Right atrium auricular region (tissue), 2 donors: ENCODE data around the gene ARMC6. TPM values are rescaled to one million over a fixed set of nuclear protein-coding genes. Genes with fewer than 3 reads are reported as not detected.
"Not testable (repeated sequence)": the region's sequence is repeated elsewhere in the genome, so short reads cannot be mapped to it uniquely, and the experiment has no call there.

ENCODE experiments used
- DNase-seq: peaks from one replicate; pipeline ENCODE4 v3.0.0-alpha.2; 2019; ENCODE audit warnings: low spot score
- H3K27ac ChIP-seq, 2 donors: fragments of 200-600 bp; sonication (generic); 1 replicate in 1 of 2; 2 replicates in 1 of 2; pipeline ENCODE4 v1.5.1; 2016 to 2019
- H3K27me3 ChIP-seq, 2 donors: fragments of 200-600 bp; sonication (generic); one replicate each; pipeline versions ENCODE4 v1.5.1 to v1.6.0; 2017 to 2019
- H3K36me3 ChIP-seq: fragments of 200-600 bp; sonication (generic); one replicate; pipeline ENCODE4 v1.5.1; 2016
- H3K4me1 ChIP-seq, 2 donors: fragments of 200-600 bp; sonication (generic); one replicate each; pipeline versions ENCODE4 v1.5.1 to v1.6.0; 2017 to 2019
- H3K4me3 ChIP-seq, 2 donors: fragments of 200-600 bp; sonication (generic); 1 replicate in 1 of 2; 2 replicates in 1 of 2; pipeline ENCODE4 v1.5.1; 2017 to 2019; ENCODE audit warnings: mild to moderate bottlenecking in 1 of 2, moderate library complexity in 1 of 2
- H3K9me3 ChIP-seq, 2 donors: fragments of 200-600 bp; sonication (generic); one replicate each; pipeline ENCODE4 v1.5.1; 2019
- CTCF ChIP-seq, 2 donors: fragments of 200-600 bp; sonication (generic); IDR thresholded peaks; one replicate each; pipeline ENCODE4 v1.5.1; 2019; ENCODE audit warnings: antibody characterized with exemption in 2 of 2
- total RNA-seq, 2 donors: library from RNA; depleted of rRNA; stranded (reverse); fragments of >200 nt; gene quantifications; one replicate each; pipeline ENCODE4 v1.1.0, GENCODE V29; 2016

The ARMC6 gene
- total RNA-seq, 2 donors from 2014 or later: 13.7 to 14.4 TPM

GRCh38 chr19:19004144-19004543 lies 29.3 kb upstream of the ARMC6 start:
- H3K4me3 ChIP-seq: no peak overlapping the region
- no peaks in the 10 kb centered on the region for H3K9me3 ChIP-seq
- no peak overlapping the region for H3K27ac ChIP-seq
- H3K4me1 ChIP-seq: peaks cover 0 to 7% of the 10 kb centered on the region in 2 donors
- no peak for TF ChIP-seq CTCF (IDR thresholded peaks at IDR 0.05)
- peaks cover 70% of the 10 kb centered on the region for H3K36me3 ChIP-seq
- DNase-seq: no peak
- no peaks in the 10 kb centered on the region for H3K27me3 ChIP-seq

- Histone ChIP-seq H3K4me3 (no peak overlapping the region), H3K36me3 (peaks cover 83% of the 10 kb centered on the region), H3K27me3 (no peaks in the 10 kb centered on the region), H3K4me1 (peaks cover 0 to 7% of the 10 kb centered on the region in 2 donors), H3K27ac (no peak overlapping the region), H3K9me3 (no peaks in the 10 kb centered on the region)
- no peak for DNase-seq
- no peak for TF ChIP-seq CTCF (IDR thresholded peaks at IDR 0.05)
Measured at GRCh38 chr19:19006213-19006612, 27.2 kb upstream of the ARMC6 start.

- Histone ChIP-seq H3K27ac (no peak overlapping the region), H3K9me3 (no peaks in the 10 kb centered on the region), H3K27me3 (no peaks in the 10 kb centered on the region), H3K4me1 (peaks cover 0 to 7% of the 10 kb centered on the region in 2 donors), H3K36me3 (peaks cover 75% of the 10 kb centered on the region), H3K4me3 (no peak overlapping the region)
- no peak for TF ChIP-seq CTCF (IDR thresholded peaks at IDR 0.05)
- no peak for DNase-seq
Measured at GRCh38 chr19:19009951-19010350, 23.5 kb upstream of the ARMC6 start.

- no peaks in the 10 kb centered on the region for H3K27me3 ChIP-seq
- H3K27ac ChIP-seq: no peak overlapping the region
- DNase-seq: no peak
- no peak overlapping the region for H3K4me3 ChIP-seq
- H3K36me3 ChIP-seq: peaks cover 72% of the 10 kb centered on the region
- H3K4me1 ChIP-seq: peaks cover 0 to 7% of the 10 kb centered on the region in 2 donors
- H3K9me3 ChIP-seq: no peaks in the 10 kb centered on the region
- TF ChIP-seq CTCF (IDR thresholded peaks at IDR 0.05): no peak
Measured at GRCh38 chr19:19010551-19010950, 22.9 kb upstream of the ARMC6 start.

- peaks cover 72% of the 10 kb centered on the region for H3K36me3 ChIP-seq
- H3K27me3 ChIP-seq: no peaks in the 10 kb centered on the region
- no peak overlapping the region for H3K4me3 ChIP-seq
- no peak for DNase-seq
- no peak overlapping the region for H3K27ac ChIP-seq
- no peaks in the 10 kb centered on the region for H3K9me3 ChIP-seq
- no peak for TF ChIP-seq CTCF (IDR thresholded peaks at IDR 0.05)
- no peaks in the 10 kb centered on the region for H3K4me1 ChIP-seq
Measured at GRCh38 chr19:19021115-19021514, 12.3 kb upstream of the ARMC6 start.

- Histone ChIP-seq H3K36me3 (peaks cover 71% of the 10 kb centered on the region), H3K27me3 (no peaks in the 10 kb centered on the region), H3K9me3 (no peaks in the 10 kb centered on the region), H3K4me1 (no peaks in the 10 kb centered on the region), H3K4me3 (no peak overlapping the region), H3K27ac (no peak overlapping the region)
- no peak for TF ChIP-seq CTCF (IDR thresholded peaks at IDR 0.05)
- DNase-seq: no peak
Measured at GRCh38 chr19:19022380-19022961, 10.9 kb upstream of the ARMC6 start.

- H3K27ac ChIP-seq, H3K4me3 ChIP-seq, H3K27me3 ChIP-seq, H3K4me1 ChIP-seq, H3K9me3 ChIP-seq, DNase-seq: not testable (repeated sequence)
- peaks cover 69% of the 10 kb centered on the region for H3K36me3 ChIP-seq
Measured at GRCh38 chr19:19023376-19023775, 10.0 kb upstream of the ARMC6 start.
